SK-N-SH (cell line): ENCODE results near the gene ACSS1. TPM values are rescaled to one million over a fixed set of nuclear protein-coding genes. Genes with fewer than 3 reads are reported as not detected.

Experiments used
- CTCF ChIA-PET: fragments of 300-600, 350-600 bp; formaldehyde crosslinking; extraction: SDS; loops from one replicate; lab custom pipeline; 2021; lab: Yijun Ruan, JAX
- POLR2A ChIA-PET: fragments of 350-600 bp; sonication (Branson Sonifier 250); formaldehyde crosslinking; extraction: SDS; loops from one replicate; lab custom pipeline; 2020; ENCODE audit warnings: antibody characterized with exemption, inconsistent platforms; lab: Yijun Ruan, JAX
- DNase-seq: peaks from one replicate; pipeline ENCODE4 v3.0.0; 2012
- H2AFZ ChIP-seq: fragments of 200-600 bp; sonication (generic); 2 replicates; pipeline ENCODE4 v1.8.1; 2016; ENCODE audit warnings: antibody characterized with exemption, mild to moderate bottlenecking, low read depth
- H3F3A ChIP-seq: fragments of 200-600 bp; sonication (generic); replicated peaks from 2 replicates; pipeline ENCODE3; 2016; ENCODE audit warnings: antibody characterized with exemption, mild to moderate bottlenecking; ENCODE audit not compliant: insufficient read depth
- H3K27ac ChIP-seq, 2 experiments: fragments of 200-500 bp in 1 of 2; fragments of 200-600 bp in 1 of 2; sonication (Bioruptor generic) in 1 of 2; sonication (generic), shearing (Covaris generic) in 1 of 2; 2 replicates each; pipeline versions ENCODE4 v1.5.1 to v1.6.1; 2014 to 2016; ENCODE audit warnings: low read depth in 2 of 2, inconsistent platforms in 1 of 2, low read length in 1 of 2, mild to moderate bottlenecking in 1 of 2, mixed read lengths in 1 of 2
- H3K27me3 ChIP-seq: fragments of 200-600 bp; sonication (generic), shearing (Covaris generic); 2 replicates; pipeline ENCODE4 v1.6.1; 2016; ENCODE audit warnings: mixed run types; ENCODE audit not compliant: insufficient read depth
- H3K36me3 ChIP-seq, 2 experiments: fragments of 200-500 bp in 1 of 2; fragments of 200-600 bp in 1 of 2; sonication (Bioruptor generic) in 1 of 2; sonication (generic) in 1 of 2; replicated peaks in 1 of 2; 2 replicates each; pipeline versions ENCODE3 to v1.5.1; 2014 to 2016; ENCODE audit warnings: low read length in 1 of 2, mild to moderate bottlenecking in 1 of 2; ENCODE audit not compliant: insufficient read depth in 2 of 2, control insufficient read depth in 1 of 2
- H3K4me1 ChIP-seq, 2 experiments: fragments of 200-500 bp in 1 of 2; fragments of 200-600 bp in 1 of 2; sonication (Bioruptor generic) in 1 of 2; sonication (generic), shearing (Covaris generic) in 1 of 2; 2 replicates each; pipeline versions ENCODE4 v1.5.1 to v1.6.1; 2014 to 2016; ENCODE audit warnings: low read depth in 1 of 2, low read length in 1 of 2, mixed run types in 1 of 2; ENCODE audit not compliant: insufficient read depth in 2 of 2, control insufficient read depth in 1 of 2
- H3K4me2 ChIP-seq: fragments of 200-600 bp; sonication (generic), shearing (Covaris generic); 2 replicates; pipeline ENCODE4 v1.6.1; 2017; ENCODE audit warnings: mixed run types
- H3K4me3 ChIP-seq, 2 experiments: fragments of 200-500 bp in 1 of 2; fragments of 200-600 bp in 1 of 2; sonication (Bioruptor generic) in 1 of 2; sonication (generic), shearing (Covaris generic) in 1 of 2; 2 replicates each; pipeline versions ENCODE4 v1.5.1 to v1.8.1; 2014 to 2016; ENCODE audit warnings: low read depth in 2 of 2, inconsistent platforms in 1 of 2, low read length in 1 of 2, mild to moderate bottlenecking in 1 of 2, mixed read lengths in 1 of 2, moderate library complexity in 1 of 2
- H3K79me2 ChIP-seq: fragments of 200-600 bp; sonication (generic); 2 replicates; pipeline ENCODE4 v1.8.1; 2017; ENCODE audit warnings: mild to moderate bottlenecking; ENCODE audit not compliant: insufficient read depth
- H3K9ac ChIP-seq: fragments of 200-600 bp; sonication (generic); 2 replicates; pipeline ENCODE4 v1.6.1; 2017; ENCODE audit warnings: mixed run types
- H3K9me2 ChIP-seq: fragments of 200-600 bp; sonication (generic); 2 replicates; pipeline ENCODE4 v1.6.1; 2017; ENCODE audit warnings: mixed run types
- H3K9me3 ChIP-seq: fragments of 200-600 bp; sonication (generic); 2 replicates; pipeline ENCODE4 v1.6.1; 2017; ENCODE audit warnings: mixed run types, mild to moderate bottlenecking, moderate library complexity
- H4K20me1 ChIP-seq: fragments of 200-600 bp; sonication (generic); 2 replicates; pipeline ENCODE4 v1.6.1; 2017; ENCODE audit warnings: mild to moderate bottlenecking, mixed run types; ENCODE audit not compliant: insufficient read depth
- ELF1 ChIP-seq: IDR thresholded peaks from 2 replicates; pipeline ENCODE4 v1.4.0; 2012
- FOXJ3 ChIP-seq: sonication (generic); formaldehyde crosslinking; IDR thresholded peaks from 2 replicates; pipeline ENCODE4 v1.5.1; 2020; ENCODE audit warnings: mild to moderate bottlenecking, missing genetic modification reagents
- NFIC ChIP-seq: IDR thresholded peaks from 2 replicates; pipeline ENCODE4 v1.4.0; 2012; ENCODE audit warnings: borderline replicate concordance
- RCOR1 ChIP-seq: fragments of 150-350 bp; IDR thresholded peaks from 2 replicates; pipeline ENCODE4 v1.6.1; 2017; ENCODE audit warnings: antibody characterized with exemption, low read length
- RFX5 ChIP-seq: IDR thresholded peaks from 2 replicates; pipeline ENCODE4 v1.6.1; 2012; ENCODE audit warnings: mild to moderate bottlenecking, improper control_type of control experiment, low read length
- SIN3A ChIP-seq: IDR thresholded peaks from 2 replicates; pipeline ENCODE4 v1.6.1; 2012; ENCODE audit warnings: low read depth, mild to moderate bottlenecking, low read length, moderate library complexity, borderline replicate concordance
- ZBTB33 ChIP-seq: IDR thresholded peaks from 2 replicates; pipeline ENCODE4 v1.4.0; 2012; ENCODE audit warnings: low read depth, borderline replicate concordance
- WGBS: methylation state at CpG from one replicate; pipeline ENCODE4 v1.1.6; 2017; ENCODE audit warnings: low lambda C conversion rate; 5-methylcytosine and 5-hydroxymethylcytosine counted together
- polyA plus RNA-seq, 3 experiments: library from polyadenylated mRNA; depleted of rRNA; stranded (reverse); fragments of >200 nt; gene quantifications; 2 replicates each; pipeline ENCODE4 v1.2.3, GENCODE V29; 2012

Gene ACSS1
- polyA plus RNA-seq, 1 of the 3 experiments (the other 2 are of a cell fraction), result 2.0 TPM

GRCh38 chr20:24984961-24985640, 72.8 kb downstream of the ACSS1 start:
- Histone ChIP-seq H3F3A (no peaks in the 10 kb centered on the region), H2AFZ (no peak overlapping the region), H3K36me3 (peaks cover 25 to 29% of the 10 kb centered on the region in 2 experiments), H3K9me2 (no peaks in the 10 kb centered on the region), H3K4me3 (no peak overlapping the region), H3K4me1 (no peaks in the 10 kb centered on the region; a peak in 1 of 4 replicates), H3K27ac (no peak overlapping the region), H3K9me3 (no peaks in the 10 kb centered on the region), H3K9ac (no peak overlapping the region), H3K27me3 (no peaks in the 10 kb centered on the region), H4K20me1 (no peaks in the 10 kb centered on the region), H3K4me2 (no peak overlapping the region), H3K79me2 (peaks cover 60% of the 10 kb centered on the region)
- TF ChIP-seq SIN3A (no peak), RCOR1 (no peak), ZBTB33 (no peak), NFIC (no peak), ELF1 (no peak), FOXJ3 (CRISPR knock-in tag) (no peak)
- ChIA-PET POLR2A (no interaction called here), CTCF (interaction anchor here (1.5 kb wide), 1 partner anchor 35 kb away, joined by 3 read pairs; no protein-coding TSS in a partner anchor)
- DNase-seq, result no peak
- WGBS, result 81% methylated on average over 3 of the region's 3 CpGs

GRCh38 chr20:24983896-24984295, 74.0 kb downstream of the ACSS1 start:
- no peak overlapping the region for H3K4me2 ChIP-seq
- no peak overlapping the region for H3K27ac ChIP-seq
- WGBS, result 92% methylated on average over 8 of the region's 8 CpGs
- H3K9me2 ChIP-seq, result no peaks in the 10 kb centered on the region
- peaks cover 28 to 31% of the 10 kb centered on the region in 2 experiments for H3K36me3 ChIP-seq
- no peak for TF ChIP-seq RFX5
- no peaks in the 10 kb centered on the region; a peak in 1 of 4 replicates for H3K4me1 ChIP-seq
- no peaks in the 10 kb centered on the region for H4K20me1 ChIP-seq
- H3K9ac ChIP-seq, result no peak overlapping the region
- no peak overlapping the region for H3K4me3 ChIP-seq
- H2AFZ ChIP-seq, result no peak overlapping the region
- no peaks in the 10 kb centered on the region for H3K9me3 ChIP-seq
- no peaks in the 10 kb centered on the region for H3K27me3 ChIP-seq
- no peak for DNase-seq
- ChIA-PET POLR2A (no interaction called here), CTCF (interaction anchor here (0.7 to 2.7 kb wide), 4 partner anchors 11 to 1377 kb away, joined by 3 to 10 read pairs (median 4); no protein-coding TSS in a partner anchor)
- peaks cover 48% of the 10 kb centered on the region for H3K79me2 ChIP-seq
- H3F3A ChIP-seq, result no peaks in the 10 kb centered on the region

GRCh38 chr20:24981790-24982189, 76.1 kb downstream of the ACSS1 start:
- Histone ChIP-seq H3K79me2 (peaks cover 28% of the 10 kb centered on the region; the same call in 1 of the 2 replicates), H3K9me3 (peaks cover under 1% of the 10 kb centered on the region; the same call in 1 of the 2 replicates), H3K9me2 (no peaks in the 10 kb centered on the region), H3K27ac (no peak overlapping the region), H3K4me3 (no peak overlapping the region), H3F3A (no peaks in the 10 kb centered on the region), H3K36me3 (peaks cover 37 to 40% of the 10 kb centered on the region in 2 experiments), H3K27me3 (no peaks in the 10 kb centered on the region), H3K4me1 (no peaks in the 10 kb centered on the region; a peak in 1 of 4 replicates), H2AFZ (no peak overlapping the region), H3K9ac (no peak overlapping the region), H3K4me2 (no peak overlapping the region), H4K20me1 (no peaks in the 10 kb centered on the region)
- no peak for DNase-seq
- POLR2A ChIA-PET, result no interaction called here
- WGBS, result 95% methylated on average over 3 of the region's 3 CpGs
- CTCF ChIA-PET, result interaction anchor here (0.9 to 2.7 kb wide), 2 partner anchors 13 to 64 kb away, joined by 3 to 10 read pairs; no protein-coding TSS in a partner anchor
- no peak for TF ChIP-seq FOXJ3 (CRISPR knock-in tag)
